HepG2 (cell line): Measurements from ENCODE around the gene GDF15. TPM values are rescaled to one million over a fixed set of nuclear protein-coding genes. Genes with fewer than 3 reads are reported as not detected.

Experiments used
- ELF3 ChIP-seq: IDR thresholded peaks from 2 replicates; pipeline ENCODE4 v1.6.1; 2016; ENCODE audit warnings: missing genetic modification reagents, missing compliant biosample characterization
- HOXA3 ChIP-seq: sonication (generic); formaldehyde crosslinking; IDR thresholded peaks from 2 replicates; pipeline ENCODE4 v1.5.0; 2020; ENCODE audit warnings: missing genetic modification reagents
- IKZF4 ChIP-seq: sonication (generic); formaldehyde crosslinking; IDR thresholded peaks from 2 replicates; pipeline ENCODE4 v1.5.1; 2020; ENCODE audit warnings: borderline replicate concordance, mild to moderate bottlenecking, low read depth, missing genetic modification reagents; ENCODE audit errors: not compliant biosample characterization
- MYC ChIP-seq: sonication (generic); formaldehyde crosslinking; IDR thresholded peaks from 2 replicates; pipeline ENCODE4 v1.9.0; 2021; ENCODE audit warnings: missing genetic modification reagents, borderline replicate concordance
- NR2C2 ChIP-seq: sonication (generic); formaldehyde crosslinking; IDR thresholded peaks from 2 replicates; pipeline ENCODE4 v1.4.0; 2020; ENCODE audit warnings: missing genetic modification reagents, mild to moderate bottlenecking, moderate library complexity, borderline replicate concordance
- SP4 ChIP-seq: sonication (generic); formaldehyde crosslinking; IDR thresholded peaks from 2 replicates; pipeline ENCODE4 v1.8.1; 2023; ENCODE audit warnings: mild to moderate bottlenecking, missing genetic modification reagents
- ZNF124 ChIP-seq: sonication (generic); formaldehyde crosslinking; IDR thresholded peaks from 2 replicates; pipeline ENCODE4 v1.4.0; 2020; ENCODE audit warnings: missing genetic modification reagents
- ZNF556 ChIP-seq: sonication (generic); formaldehyde crosslinking; IDR thresholded peaks from 2 replicates; pipeline ENCODE4 v1.4.0; 2020; ENCODE audit warnings: mild to moderate bottlenecking, missing genetic modification reagents, borderline replicate concordance
- polyA plus RNA-seq, 8 experiments: library from polyadenylated mRNA; depleted of rRNA in 3 of 8; stranded (reverse) in 7 of 8; unstranded in 1 of 8; fragments of >200 nt; fragmentation: Illumina TruSeq in 4 of 8; extraction: Trizol in 4 of 8; gene quantifications; 2 replicates each; pipeline versions ENCODE4 v1.2.1 to v1.2.3, GENCODE V29; 2011 to 2016; ENCODE audit warnings: low read depth in 4 of 8, missing spikeins in 1 of 8, mixed read lengths in 1 of 8; ENCODE audit not compliant: insufficient read depth in 1 of 8
- total RNA-seq, 5 experiments: library from RNA; depleted of rRNA; stranded (reverse); fragments of >200 nt; fragmentation: Illumina TruSeq; extraction: Trizol; gene quantifications; 2 replicates each; pipeline ENCODE4 v1.2.3, GENCODE V29; 2016; ENCODE audit warnings: low read depth in 1 of 5
- TF ChIP-seq, protein P1 (sequence below): sonication (generic); formaldehyde crosslinking; IDR thresholded peaks from 2 replicates; pipeline ENCODE4 v1.4.0; 2020; ENCODE audit warnings: missing genetic modification reagents, borderline replicate concordance
- TF ChIP-seq, protein P2 (sequence below): sonication (generic); formaldehyde crosslinking; IDR thresholded peaks from 2 replicates; pipeline ENCODE4 v1.4.0; 2020; ENCODE audit warnings: missing genetic modification reagents
- TF ChIP-seq, protein P3 (sequence below): sonication (generic); formaldehyde crosslinking; IDR thresholded peaks from 2 replicates; pipeline ENCODE4 v1.4.0; 2020; ENCODE audit warnings: missing genetic modification reagents
- TF ChIP-seq, protein P4 (sequence below): sonication (generic); formaldehyde crosslinking; IDR thresholded peaks from 2 replicates; pipeline ENCODE4 v1.8.0; 2022; ENCODE audit warnings: missing genetic modification reagents, low read depth, mild to moderate bottlenecking, borderline replicate concordance
- TF ChIP-seq, protein P5 (sequence below): sonication (generic); formaldehyde crosslinking; IDR thresholded peaks from 2 replicates; pipeline ENCODE4 v1.4.0; 2020; ENCODE audit warnings: missing genetic modification reagents

The GDF15 gene
- total and polyA plus RNA-seq, 2 of the 13 experiments (the other 11 are each of a cell fraction or from before 2014, with no cell fraction given), result 146 to 422 TPM

DNA sequence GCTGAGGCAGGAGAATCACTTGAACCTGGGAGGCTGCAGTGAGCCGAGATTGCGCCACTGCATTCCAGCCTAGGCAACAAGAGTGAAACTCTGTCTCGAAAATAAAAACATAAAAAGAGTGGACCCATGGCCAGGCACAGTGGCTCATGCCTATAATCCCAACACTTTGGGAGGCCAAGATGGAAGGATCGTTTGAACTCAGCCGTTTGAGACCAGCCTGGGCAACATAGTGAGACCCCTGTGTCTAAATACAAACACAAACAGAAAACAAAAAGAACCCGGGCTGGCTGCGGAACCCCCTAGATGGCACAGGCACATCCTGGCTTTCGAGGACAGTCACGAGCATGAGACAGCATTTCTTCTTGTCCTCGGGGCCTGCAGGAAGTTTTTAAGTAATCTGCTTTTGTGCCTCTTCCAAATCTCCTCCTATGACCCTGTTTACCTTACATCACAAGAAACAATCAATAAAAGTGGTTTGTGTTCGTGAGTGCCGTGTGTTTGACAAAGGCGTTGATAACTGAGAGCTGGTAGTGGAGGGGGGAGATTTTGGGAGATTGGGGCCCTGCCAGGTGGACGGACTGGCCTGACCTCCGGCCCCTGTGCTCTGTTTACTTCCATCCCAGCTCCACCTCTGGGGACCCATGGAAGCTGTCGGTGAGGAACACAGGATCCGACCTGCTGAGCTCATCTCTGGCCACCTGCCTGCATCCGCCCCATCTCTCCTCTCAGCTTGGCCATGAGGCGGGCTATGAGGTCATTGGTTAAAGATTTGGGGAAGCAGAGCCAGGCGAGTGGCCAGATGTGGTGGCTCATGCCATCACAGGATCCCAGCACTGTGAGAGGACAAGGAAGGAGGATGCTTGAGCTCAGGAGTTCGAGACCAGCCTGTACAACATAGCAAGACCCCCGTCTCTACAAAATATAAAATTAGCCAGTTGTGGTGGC is 5.9 kb upstream of the GDF15 start (continued):
- TF ChIP-seq, protein P1, sequence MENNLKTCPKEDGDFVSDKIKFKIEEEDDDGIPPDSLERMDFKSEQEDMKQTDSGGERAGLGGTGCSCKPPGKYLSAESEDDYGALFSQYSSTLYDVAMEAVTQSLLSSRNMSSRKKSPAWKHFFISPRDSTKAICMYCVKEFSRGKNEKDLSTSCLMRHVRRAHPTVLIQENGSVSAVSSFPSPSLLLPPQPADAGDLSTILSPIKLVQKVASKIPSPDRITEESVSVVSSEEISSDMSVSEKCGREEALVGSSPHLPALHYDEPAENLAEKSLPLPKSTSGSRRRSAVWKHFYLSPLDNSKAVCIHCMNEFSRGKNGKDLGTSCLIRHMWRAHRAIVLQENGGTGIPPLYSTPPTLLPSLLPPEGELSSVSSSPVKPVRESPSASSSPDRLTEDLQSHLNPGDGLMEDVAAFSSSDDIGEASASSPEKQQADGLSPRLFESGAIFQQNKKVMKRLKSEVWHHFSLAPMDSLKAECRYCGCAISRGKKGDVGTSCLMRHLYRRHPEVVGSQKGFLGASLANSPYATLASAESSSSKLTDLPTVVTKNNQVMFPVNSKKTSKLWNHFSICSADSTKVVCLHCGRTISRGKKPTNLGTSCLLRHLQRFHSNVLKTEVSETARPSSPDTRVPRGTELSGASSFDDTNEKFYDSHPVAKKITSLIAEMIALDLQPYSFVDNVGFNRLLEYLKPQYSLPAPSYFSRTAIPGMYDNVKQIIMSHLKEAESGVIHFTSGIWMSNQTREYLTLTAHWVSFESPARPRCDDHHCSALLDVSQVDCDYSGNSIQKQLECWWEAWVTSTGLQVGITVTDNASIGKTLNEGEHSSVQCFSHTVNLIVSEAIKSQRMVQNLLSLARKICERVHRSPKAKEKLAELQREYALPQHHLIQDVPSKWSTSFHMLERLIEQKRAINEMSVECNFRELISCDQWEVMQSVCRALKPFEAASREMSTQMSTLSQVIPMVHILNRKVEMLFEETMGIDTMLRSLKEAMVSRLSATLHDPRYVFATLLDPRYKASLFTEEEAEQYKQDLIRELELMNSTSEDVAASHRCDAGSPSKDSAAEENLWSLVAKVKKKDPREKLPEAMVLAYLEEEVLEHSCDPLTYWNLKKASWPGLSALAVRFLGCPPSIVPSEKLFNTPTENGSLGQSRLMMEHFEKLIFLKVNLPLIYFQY (CRISPR knock-in tag), result 0 out of 2 replicates have a peak, but pooled peaks have one; percentile 47
- TF ChIP-seq ZNF556 (CRISPR knock-in tag), result peak; percentile 93
- TF ChIP-seq, protein P2, sequence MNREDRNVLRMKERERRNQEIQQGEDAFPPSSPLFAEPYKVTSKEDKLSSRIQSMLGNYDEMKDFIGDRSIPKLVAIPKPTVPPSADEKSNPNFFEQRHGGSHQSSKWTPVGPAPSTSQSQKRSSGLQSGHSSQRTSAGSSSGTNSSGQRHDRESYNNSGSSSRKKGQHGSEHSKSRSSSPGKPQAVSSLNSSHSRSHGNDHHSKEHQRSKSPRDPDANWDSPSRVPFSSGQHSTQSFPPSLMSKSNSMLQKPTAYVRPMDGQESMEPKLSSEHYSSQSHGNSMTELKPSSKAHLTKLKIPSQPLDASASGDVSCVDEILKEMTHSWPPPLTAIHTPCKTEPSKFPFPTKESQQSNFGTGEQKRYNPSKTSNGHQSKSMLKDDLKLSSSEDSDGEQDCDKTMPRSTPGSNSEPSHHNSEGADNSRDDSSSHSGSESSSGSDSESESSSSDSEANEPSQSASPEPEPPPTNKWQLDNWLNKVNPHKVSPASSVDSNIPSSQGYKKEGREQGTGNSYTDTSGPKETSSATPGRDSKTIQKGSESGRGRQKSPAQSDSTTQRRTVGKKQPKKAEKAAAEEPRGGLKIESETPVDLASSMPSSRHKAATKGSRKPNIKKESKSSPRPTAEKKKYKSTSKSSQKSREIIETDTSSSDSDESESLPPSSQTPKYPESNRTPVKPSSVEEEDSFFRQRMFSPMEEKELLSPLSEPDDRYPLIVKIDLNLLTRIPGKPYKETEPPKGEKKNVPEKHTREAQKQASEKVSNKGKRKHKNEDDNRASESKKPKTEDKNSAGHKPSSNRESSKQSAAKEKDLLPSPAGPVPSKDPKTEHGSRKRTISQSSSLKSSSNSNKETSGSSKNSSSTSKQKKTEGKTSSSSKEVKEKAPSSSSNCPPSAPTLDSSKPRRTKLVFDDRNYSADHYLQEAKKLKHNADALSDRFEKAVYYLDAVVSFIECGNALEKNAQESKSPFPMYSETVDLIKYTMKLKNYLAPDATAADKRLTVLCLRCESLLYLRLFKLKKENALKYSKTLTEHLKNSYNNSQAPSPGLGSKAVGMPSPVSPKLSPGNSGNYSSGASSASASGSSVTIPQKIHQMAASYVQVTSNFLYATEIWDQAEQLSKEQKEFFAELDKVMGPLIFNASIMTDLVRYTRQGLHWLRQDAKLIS (CRISPR knock-in tag), result no peak
- TF ChIP-seq, protein P3, sequence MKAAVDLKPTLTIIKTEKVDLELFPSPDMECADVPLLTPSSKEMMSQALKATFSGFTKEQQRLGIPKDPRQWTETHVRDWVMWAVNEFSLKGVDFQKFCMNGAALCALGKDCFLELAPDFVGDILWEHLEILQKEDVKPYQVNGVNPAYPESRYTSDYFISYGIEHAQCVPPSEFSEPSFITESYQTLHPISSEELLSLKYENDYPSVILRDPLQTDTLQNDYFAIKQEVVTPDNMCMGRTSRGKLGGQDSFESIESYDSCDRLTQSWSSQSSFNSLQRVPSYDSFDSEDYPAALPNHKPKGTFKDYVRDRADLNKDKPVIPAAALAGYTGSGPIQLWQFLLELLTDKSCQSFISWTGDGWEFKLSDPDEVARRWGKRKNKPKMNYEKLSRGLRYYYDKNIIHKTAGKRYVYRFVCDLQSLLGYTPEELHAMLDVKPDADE (CRISPR knock-in tag), result no peak
- peak; percentile 99 for TF ChIP-seq HOXA3
- TF ChIP-seq IKZF4 (CRISPR knock-in tag), result no peak
- TF ChIP-seq, protein P4, sequence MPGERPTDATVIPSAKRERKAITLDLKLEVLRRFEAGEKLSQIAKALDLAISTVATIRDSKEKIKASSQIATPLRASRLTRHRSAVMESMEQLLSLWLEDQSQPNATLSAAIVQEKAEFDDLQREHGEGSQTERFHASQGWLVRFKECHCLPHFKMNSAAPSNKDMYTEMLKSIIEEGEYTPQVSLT (CRISPR knock-in tag), result no peak
- TF ChIP-seq ELF3 (CRISPR knock-in tag), result peak; percentile 95
- peak; percentile 95 for TF ChIP-seq MYC (CRISPR knock-in tag)
- peak; percentile 90 for TF ChIP-seq NR2C2 (CRISPR knock-in tag)
- peak; percentile 26; the same call in 1 of the 2 replicates for TF ChIP-seq ZNF124 (CRISPR knock-in tag)
- TF ChIP-seq SP4, result peak; percentile 36; the same call in 1 of the 2 replicates
- TF ChIP-seq, protein P5, sequence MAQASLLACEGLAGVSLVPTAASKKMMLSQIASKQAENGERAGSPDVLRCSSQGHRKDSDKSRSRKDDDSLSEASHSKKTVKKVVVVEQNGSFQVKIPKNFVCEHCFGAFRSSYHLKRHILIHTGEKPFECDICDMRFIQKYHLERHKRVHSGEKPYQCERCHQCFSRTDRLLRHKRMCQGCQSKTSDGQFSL (CRISPR knock-in tag), result no peak; the same call in 1 of the 2 replicates
